Stimulated activated naive CD8-positive, alpha-beta T cell treated with anti-CD3 and anti-CD28 coated beads, Interleukin-15, amount 100 ng/mL, for 72 hours (primary cell): ENCODE data around the gene GRAMD1C.

Experiments
- ATAC-seq: fragments of 150-1000 bp; cut with Tn5 transposase; 2 replicates; pipeline ENCODE4 v1.10.0; 2021; ENCODE audit warnings: mild to moderate bottlenecking, moderate library complexity
- DNase-seq, 2 donors: peaks; one replicate each; pipeline ENCODE4 v3.0.0; 2021 to 2022
- H3K27ac Mint-ChIP-seq, 2 donors: one replicate each; pipeline ENCODE4 v1.8.0; 2022; ENCODE audit warnings: mild to moderate bottlenecking in 2 of 2, mixed read lengths in 2 of 2, moderate library complexity in 2 of 2
- H3K27me3 Mint-ChIP-seq: one replicate; pipeline ENCODE4 v1.8.0; 2022; ENCODE audit warnings: mixed read lengths
- H3K4me1 Mint-ChIP-seq: one replicate; pipeline ENCODE4 v1.8.0; 2022; ENCODE audit warnings: mild to moderate bottlenecking, mixed read lengths
- H3K4me3 Mint-ChIP-seq, 2 donors: one replicate each; pipeline ENCODE4 v1.8.0; 2022; ENCODE audit warnings: mild to moderate bottlenecking in 2 of 2, mixed read lengths in 2 of 2, moderate library complexity in 1 of 2
- H3K9me3 Mint-ChIP-seq, 2 donors: one replicate each; pipeline ENCODE4 v1.8.0; 2022; ENCODE audit warnings: mixed read lengths in 2 of 2

Gene GRAMD1C

GRCh38 chr3:113896930-113897329 lies 58.3 kb downstream of the GRAMD1C start:
- Mint-ChIP-seq H3K27ac (no peak overlapping the region), H3K4me3 (no peak overlapping the region), H3K4me1 (no peaks in the 10 kb centered on the region), H3K9me3 (no peaks in the 10 kb centered on the region), H3K27me3 (no peaks in the 10 kb centered on the region)
- DNase-seq (no peak), ATAC-seq (no peak)

GRCh38 chr3:113897373-113897777 lies 58.8 kb downstream of the GRAMD1C start:
- Mint-ChIP-seq H3K27ac (no peak overlapping the region), H3K9me3 (no peaks in the 10 kb centered on the region)
- no peak for DNase-seq

GRCh38 chr3:113898892-113899291 lies 60.3 kb downstream of the GRAMD1C start:
- H3K27ac Mint-ChIP-seq, result no peak overlapping the region
- H3K4me1 Mint-ChIP-seq, result no peaks in the 10 kb centered on the region
- no peak for DNase-seq
- ATAC-seq, result no peak
- peaks cover 8% of the 10 kb centered on the region for H3K27me3 Mint-ChIP-seq
- H3K9me3 Mint-ChIP-seq, result no peaks in the 10 kb centered on the region
- H3K4me3 Mint-ChIP-seq, result no peak overlapping the region

More at GRCh38 chr3:113897373-113897777, 58.8 kb downstream of the GRAMD1C start:
- ATAC-seq, result no peak
- Mint-ChIP-seq H3K27me3 (no peaks in the 10 kb centered on the region), H3K4me1 (no peaks in the 10 kb centered on the region), H3K4me3 (peak overlapping the region; percentile 23 to 24)

GRCh38 chr3:113906568-113907140 lies 68.1 kb downstream of the GRAMD1C start:
- Mint-ChIP-seq H3K4me3 (no peak overlapping the region), H3K27me3 (peaks cover 8% of the 10 kb centered on the region), H3K9me3 (no peaks in the 10 kb centered on the region), H3K4me1 (no peaks in the 10 kb centered on the region), H3K27ac (no peak overlapping the region)
- ATAC-seq (no peak), DNase-seq (no peak)

GRCh38 chr3:113908133-113908532 lies 69.5 kb downstream of the GRAMD1C start:
- Mint-ChIP-seq H3K4me1 (peaks cover 6% of the 10 kb centered on the region), H3K9me3 (no peaks in the 10 kb centered on the region), H3K27ac (no peak overlapping the region), H3K27me3 (peaks cover 5% of the 10 kb centered on the region), H3K4me3 (no peak overlapping the region)
- DNase-seq (no peak), ATAC-seq (no peak)

- Mint-ChIP-seq H3K27me3 (no peaks in the 10 kb centered on the region), H3K4me1 (peaks cover 6% of the 10 kb centered on the region), H3K27ac (no peak overlapping the region), H3K9me3 (no peaks in the 10 kb centered on the region), H3K4me3 (no peak overlapping the region)
- DNase-seq, result no peak
- ATAC-seq, result no peak
These were observed 72.4 kb downstream of the GRAMD1C start for GRCh38 chr3:113910966-113911365.

- Mint-ChIP-seq H3K4me1 (peaks cover 6% of the 10 kb centered on the region), H3K4me3 (peak overlapping the region; percentile 48 to 68), H3K27me3 (no peaks in the 10 kb centered on the region), H3K27ac (peak overlapping the region; percentile 58 to 63), H3K9me3 (no peaks in the 10 kb centered on the region)
- DNase-seq, result peak; percentile 20 to 36
- ATAC-seq, result peak; percentile 94
These were observed 74.1 kb downstream of the GRAMD1C start for GRCh38 chr3:113912552-113913236.

GRCh38 chr3:113914646-113915045 lies 76.1 kb downstream of the GRAMD1C start:
- H3K27me3 Mint-ChIP-seq, result no peaks in the 10 kb centered on the region
- no peak overlapping the region for H3K4me3 Mint-ChIP-seq
- DNase-seq, result no peak
- H3K27ac Mint-ChIP-seq, result no peak overlapping the region
- peaks cover 6% of the 10 kb centered on the region for H3K4me1 Mint-ChIP-seq
- ATAC-seq, result no peak
- H3K9me3 Mint-ChIP-seq, result no peaks in the 10 kb centered on the region

- Mint-ChIP-seq H3K4me3 (no peak overlapping the region), H3K27ac (no peak overlapping the region), H3K27me3 (peaks cover 32% of the 10 kb centered on the region), H3K4me1 (peaks cover 5% of the 10 kb centered on the region), H3K9me3 (peaks cover 26 to 43% of the 10 kb centered on the region in 2 donors)
- ATAC-seq (no peak), DNase-seq (no peak)
These were observed 89.0 kb downstream of the GRAMD1C start for GRCh38 chr3:113927556-113927955.

GRCh38 chr3:113946831-113947230 lies 108.2 kb downstream of the GRAMD1C start:
- Mint-ChIP-seq H3K27me3 (peaks cover 43% of the 10 kb centered on the region), H3K4me1 (peaks cover 13% of the 10 kb centered on the region), H3K9me3 (no peaks in the 10 kb centered on the region), H3K27ac (no peak overlapping the region), H3K4me3 (peak overlapping the region; percentile 74 to 77)
- DNase-seq (no peak), ATAC-seq (no peak)

- Mint-ChIP-seq H3K4me3 (peak within 1 kb of the TSS; percentile 77), H3K27me3 (peaks cover 38% of the 10 kb centered on the region), H3K4me1 (peaks cover 13% of the 10 kb centered on the region), H3K9me3 (no peaks in the 10 kb centered on the region), H3K27ac (peak within 1 kb of the TSS; percentile 47 to 60)
- peak; percentile 52 to 67 for DNase-seq
- peak; percentile 72 for ATAC-seq
These were observed 108.9 kb downstream of the GRAMD1C start, which contains the start of gene ZDHHC23 for GRCh38 chr3:113947372-113948014. Gene ZDHHC23 (plus strand): TSS chr3:113948013. CDS start chr3:113948803, 790 bp downstream.

- peak; percentile 62 for ATAC-seq
- Mint-ChIP-seq H3K27ac (peak overlapping the region in 1 of 2 donors; percentile 60), H3K27me3 (peaks cover 36% of the 10 kb centered on the region), H3K4me3 (peak overlapping the region; percentile 65 to 77), H3K4me1 (peaks cover 13% of the 10 kb centered on the region), H3K9me3 (no peaks in the 10 kb centered on the region)
- peak; percentile 25 to 26 for DNase-seq
These were observed 109.7 kb downstream of the GRAMD1C start for GRCh38 chr3:113948015-113948917.

GRCh38 chr3:113952921-113953320 lies 114.3 kb downstream of the GRAMD1C start:
- Mint-ChIP-seq H3K27me3 (peaks cover 28% of the 10 kb centered on the region), H3K27ac (no peak overlapping the region), H3K4me1 (peaks cover 21% of the 10 kb centered on the region), H3K9me3 (no peaks in the 10 kb centered on the region), H3K4me3 (no peak overlapping the region)
- ATAC-seq (no peak), DNase-seq (no peak)

GRCh38 chr3:113953677-113954076 lies 115.1 kb downstream of the GRAMD1C start:
- Mint-ChIP-seq H3K27me3 (peaks cover 24% of the 10 kb centered on the region), H3K27ac (no peak overlapping the region), H3K9me3 (no peaks in the 10 kb centered on the region), H3K4me3 (no peak overlapping the region), H3K4me1 (peaks cover 18% of the 10 kb centered on the region)
- DNase-seq (no peak), ATAC-seq (no peak)

GRCh38 chr3:113954091-113954685 lies 115.6 kb downstream of the GRAMD1C start:
- ATAC-seq, result no peak

More at GRCh38 chr3:113954091-113954685, 115.6 kb downstream of the GRAMD1C start:
- Mint-ChIP-seq H3K4me1 (peaks cover 13% of the 10 kb centered on the region), H3K27ac (no peak overlapping the region), H3K4me3 (no peak overlapping the region), H3K9me3 (no peaks in the 10 kb centered on the region), H3K27me3 (peaks cover 19% of the 10 kb centered on the region)
- DNase-seq, result no peak
